ENCODE measurements around the gene STUM. TPM values are rescaled to one million over a fixed set of nuclear protein-coding genes. Genes with fewer than 3 reads are reported as not detected.

Gene STUM
- total RNA-seq, 1 donor from 2014 or later, result 0.85 TPM

DNA sequence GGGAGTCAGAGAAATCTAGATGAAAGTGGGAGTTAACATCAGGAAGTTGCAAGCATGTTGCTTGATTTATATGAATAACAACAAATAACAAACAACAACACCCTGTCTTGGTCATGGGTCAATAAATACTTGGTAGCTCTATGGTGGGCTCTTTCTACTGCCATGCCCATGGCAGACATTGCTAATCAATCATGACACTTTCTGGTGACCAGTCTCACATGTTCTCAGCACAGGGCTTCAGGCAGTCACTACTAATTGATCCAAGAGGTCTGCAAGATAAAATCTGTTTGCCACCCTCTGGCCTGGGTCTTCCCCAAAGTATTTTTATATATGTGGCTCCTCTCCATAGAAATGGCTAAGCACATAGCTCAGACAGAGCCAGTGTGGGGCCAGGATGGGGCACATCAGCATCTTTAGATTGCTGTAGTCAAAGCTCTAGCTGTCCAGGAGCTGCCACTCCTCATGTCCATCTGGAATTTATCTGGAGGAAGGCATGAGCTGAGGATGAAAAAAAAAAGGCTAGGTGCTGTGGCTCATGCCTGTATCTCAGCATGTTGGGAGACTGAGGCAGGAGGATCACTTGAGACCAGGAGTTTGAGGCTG is 51.2 kb downstream of the STUM start:
- Histone ChIP-seq H3K27ac (replicated peaks) (no peak overlapping the region), H3K27me3 (ENCODE audit: low read depth) (no peaks in the 10 kb centered on the region), H3K36me3 (no peaks in the 10 kb centered on the region), H3K4me3 (no peak overlapping the region), H3K9me3 (replicated peaks) (peaks cover 8% of the 10 kb centered on the region), H3K4me1 (peaks cover 30% of the 10 kb centered on the region)
- intact Hi-C loops (cut with micrococcal nuclease), result loop anchor here (10.0 kb wide), 1 partner anchor 55 kb away; the partner anchor contains the start of gene STUM
- TF ChIP-seq, protein P1, sequence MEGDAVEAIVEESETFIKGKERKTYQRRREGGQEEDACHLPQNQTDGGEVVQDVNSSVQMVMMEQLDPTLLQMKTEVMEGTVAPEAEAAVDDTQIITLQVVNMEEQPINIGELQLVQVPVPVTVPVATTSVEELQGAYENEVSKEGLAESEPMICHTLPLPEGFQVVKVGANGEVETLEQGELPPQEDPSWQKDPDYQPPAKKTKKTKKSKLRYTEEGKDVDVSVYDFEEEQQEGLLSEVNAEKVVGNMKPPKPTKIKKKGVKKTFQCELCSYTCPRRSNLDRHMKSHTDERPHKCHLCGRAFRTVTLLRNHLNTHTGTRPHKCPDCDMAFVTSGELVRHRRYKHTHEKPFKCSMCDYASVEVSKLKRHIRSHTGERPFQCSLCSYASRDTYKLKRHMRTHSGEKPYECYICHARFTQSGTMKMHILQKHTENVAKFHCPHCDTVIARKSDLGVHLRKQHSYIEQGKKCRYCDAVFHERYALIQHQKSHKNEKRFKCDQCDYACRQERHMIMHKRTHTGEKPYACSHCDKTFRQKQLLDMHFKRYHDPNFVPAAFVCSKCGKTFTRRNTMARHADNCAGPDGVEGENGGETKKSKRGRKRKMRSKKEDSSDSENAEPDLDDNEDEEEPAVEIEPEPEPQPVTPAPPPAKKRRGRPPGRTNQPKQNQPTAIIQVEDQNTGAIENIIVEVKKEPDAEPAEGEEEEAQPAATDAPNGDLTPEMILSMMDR (IDR thresholded peaks at IDR 0.05; ENCODE audit: borderline replicate concordance), result no peak
- no peak for DNase-seq

DNA sequence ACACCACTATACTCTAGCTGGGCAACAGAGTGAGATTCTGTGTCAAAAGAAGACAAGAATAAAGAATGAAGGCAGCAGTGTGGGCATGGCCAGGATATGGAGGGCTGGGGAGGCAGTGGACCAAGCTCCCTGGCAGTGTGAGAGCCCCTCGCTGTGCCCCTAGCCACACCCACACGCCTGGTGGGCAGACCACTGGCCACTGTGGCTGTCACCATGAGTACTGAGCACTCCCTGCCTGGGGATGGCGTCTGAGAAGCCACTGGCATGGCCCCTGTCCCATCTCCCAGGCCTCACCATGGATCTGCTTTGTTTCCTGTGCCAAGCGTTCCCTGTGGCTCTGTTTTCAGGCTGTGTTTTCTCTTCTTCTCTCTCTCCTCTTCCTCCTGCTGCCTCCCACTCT is 51.7 kb downstream of the STUM start:
- no peaks in the 10 kb centered on the region for H3K36me3 ChIP-seq
- no peak for DNase-seq
- TF ChIP-seq, protein P1 (IDR thresholded peaks at IDR 0.05; ENCODE audit: borderline replicate concordance), result no peak
- no peaks in the 10 kb centered on the region for H3K27me3 ChIP-seq (ENCODE audit: low read depth)
- peaks cover 35% of the 10 kb centered on the region for H3K4me1 ChIP-seq
- intact Hi-C loops (cut with micrococcal nuclease), result loop anchor here (10.0 kb wide), 1 partner anchor 55 kb away; the partner anchor contains the start of gene STUM
- H3K27ac ChIP-seq (replicated peaks), result no peak overlapping the region
- H3K9me3 ChIP-seq (replicated peaks), result peaks cover 8% of the 10 kb centered on the region
- H3K4me3 ChIP-seq, result no peak overlapping the region

DNA sequence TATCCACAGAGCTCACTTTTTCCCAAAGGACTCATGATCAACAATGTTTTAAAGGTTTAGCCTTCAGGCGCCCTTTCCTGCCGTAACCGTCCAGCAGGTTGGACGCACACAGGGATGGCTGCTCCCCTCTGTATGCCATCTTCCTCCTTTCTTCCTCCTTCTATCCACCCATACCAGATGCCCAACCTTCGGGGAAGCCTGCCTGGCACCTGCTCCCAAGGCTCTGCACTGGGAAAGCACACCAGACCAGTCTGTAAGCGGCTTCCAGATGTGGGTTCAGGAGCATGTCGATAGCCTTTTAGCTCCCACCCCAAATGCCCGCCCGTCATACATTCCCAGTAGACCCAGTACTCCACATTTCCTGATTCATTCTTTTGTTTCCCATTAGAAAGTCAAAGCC is 52.9 kb downstream of the STUM start:
- Histone ChIP-seq H3K9me3 (replicated peaks) (no peaks in the 10 kb centered on the region), H3K27me3 (ENCODE audit: low read depth) (no peaks in the 10 kb centered on the region), H3K27ac (replicated peaks) (no peak overlapping the region), H3K4me1 (peaks cover 44% of the 10 kb centered on the region), H3K36me3 (no peaks in the 10 kb centered on the region), H3K4me3 (no peak overlapping the region)
- intact Hi-C loops (cut with micrococcal nuclease), result loop anchor here (10.0 kb wide), 1 partner anchor 57 kb away; the partner anchor contains the start of gene STUM
- DNase-seq, result no peak
- TF ChIP-seq, protein P1 (IDR thresholded peaks at IDR 0.05; ENCODE audit: borderline replicate concordance), result no peak

DNA sequence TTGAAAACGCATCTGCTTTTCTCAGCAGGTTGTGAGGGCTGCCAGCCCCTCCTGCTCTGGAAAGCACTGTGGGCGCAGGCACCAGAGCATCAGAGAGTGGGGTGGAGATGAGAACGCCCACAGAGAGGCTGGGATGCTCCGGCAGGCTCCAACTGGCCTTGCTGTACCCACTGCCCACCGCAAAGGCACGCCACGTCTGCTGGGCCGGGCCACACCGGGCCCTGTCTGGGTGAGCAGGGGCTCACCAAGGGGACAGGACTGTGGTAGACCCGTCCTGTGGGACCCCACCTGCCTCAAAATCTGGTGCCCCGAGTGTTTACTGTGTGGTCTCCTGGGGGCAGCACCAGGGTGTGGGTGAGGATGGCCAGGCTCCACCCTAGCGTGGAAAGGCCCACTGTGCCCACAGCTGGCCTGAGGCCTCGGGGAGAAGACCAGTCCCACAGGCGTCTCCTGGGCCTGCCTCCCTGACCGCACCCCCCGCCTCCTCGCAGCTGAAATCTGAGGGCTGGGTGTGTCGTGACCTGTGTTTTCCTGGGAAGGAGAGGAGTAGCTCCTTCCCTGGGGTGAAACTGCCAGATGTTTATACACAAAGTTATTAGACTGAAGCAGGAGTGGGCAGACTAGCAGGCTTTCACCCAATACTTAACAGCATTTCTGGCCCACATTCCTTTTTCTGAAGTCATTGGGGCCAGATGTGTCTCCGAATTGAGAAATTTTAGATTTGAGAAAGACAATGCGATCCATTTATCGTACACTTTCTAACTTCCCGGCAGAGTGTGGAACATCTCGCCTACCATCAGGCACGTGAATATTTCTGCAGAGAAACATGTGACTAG is 53.8 kb downstream of the STUM start:
- Histone ChIP-seq H3K36me3 (no peaks in the 10 kb centered on the region), H3K27ac (replicated peaks) (peak overlapping the region; percentile 83), H3K9me3 (replicated peaks) (no peaks in the 10 kb centered on the region), H3K27me3 (ENCODE audit: low read depth) (no peaks in the 10 kb centered on the region), H3K4me3 (peak overlapping the region; percentile 29), H3K4me1 (peaks cover 49% of the 10 kb centered on the region)
- TF ChIP-seq, protein P1 (IDR thresholded peaks at IDR 0.05; ENCODE audit: borderline replicate concordance), result no peak
- DNase-seq, result peak; percentile 66
- intact Hi-C loops (cut with micrococcal nuclease), result loop anchor here (10.0 kb wide), 1 partner anchor 58 kb away; the partner anchor contains the start of gene STUM

DNA sequence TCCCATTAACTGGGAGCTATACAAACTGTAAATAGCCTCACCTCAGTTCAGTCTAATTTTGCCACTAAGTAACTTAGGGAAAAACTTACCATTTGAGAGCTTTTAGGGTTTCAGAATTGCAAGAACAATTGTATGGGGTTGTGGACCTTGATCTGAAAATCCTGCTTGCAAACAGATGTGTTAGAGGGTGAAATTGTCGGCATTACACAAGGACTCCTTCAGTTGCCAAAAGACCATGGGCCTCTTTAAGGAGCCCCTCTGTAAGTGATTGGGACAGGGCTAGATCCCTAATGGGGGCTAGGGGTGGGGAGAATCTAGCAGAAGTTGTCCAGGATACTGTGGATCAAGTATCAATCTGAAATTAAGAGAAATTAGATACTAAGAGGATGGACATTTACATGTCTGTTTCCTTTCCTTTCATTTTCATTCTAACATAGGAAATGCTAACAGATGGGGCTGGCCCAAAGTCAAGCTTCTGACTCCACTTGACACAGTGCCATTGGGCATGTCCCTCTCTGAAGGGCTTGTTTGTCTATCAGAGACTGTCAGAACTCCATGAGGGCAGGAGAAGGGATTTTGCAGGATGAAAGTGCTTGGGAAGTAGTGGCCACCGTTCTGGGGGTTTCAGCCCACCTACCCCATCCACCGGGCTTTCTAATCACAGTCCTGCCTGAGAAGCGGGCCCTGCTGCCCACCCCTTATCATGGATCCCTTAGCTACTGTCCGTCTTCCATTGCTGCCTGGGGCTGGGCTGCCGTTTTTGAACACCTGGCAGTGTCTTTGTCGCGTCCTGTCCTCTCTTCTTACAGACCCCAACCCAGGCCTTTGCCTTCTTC is 54.7 kb downstream of the STUM start:
- Histone ChIP-seq H3K36me3 (no peaks in the 10 kb centered on the region), H3K9me3 (replicated peaks) (no peaks in the 10 kb centered on the region), H3K27me3 (ENCODE audit: low read depth) (no peaks in the 10 kb centered on the region), H3K4me3 (peak overlapping the region; percentile 29), H3K27ac (replicated peaks) (peak overlapping the region; percentile 83), H3K4me1 (peaks cover 49% of the 10 kb centered on the region)
- TF ChIP-seq, protein P1 (IDR thresholded peaks at IDR 0.05; ENCODE audit: borderline replicate concordance), result no peak
- intact Hi-C loops (cut with micrococcal nuclease), result loop anchor here (10.0 kb wide), 1 partner anchor 58 kb away; the partner anchor contains the start of gene STUM
- peak; percentile 76 for DNase-seq
